SK-N-MC (cell line): Measurements from ENCODE around the gene RNPS1.

Source experiments
- EZH2 ChIP-seq: fragments of 200-600 bp; sonication (generic); IDR thresholded peaks from one replicate; pipeline ENCODE4 v1.6.1; 2017; ENCODE audit warnings: antibody characterized with exemption
- FOXP2 ChIP-seq: optimal IDR thresholded peaks from 2 replicates; pipeline ENCODE3; 2011; ENCODE audit warnings: mild to moderate bottlenecking, moderate library complexity; ENCODE audit not compliant: insufficient read depth; ENCODE audit errors: extremely low read length, control extremely low read depth
- POLR2AphosphoS5 ChIP-seq: IDR thresholded peaks from 2 replicates; pipeline ENCODE4 v1.6.1; 2012; ENCODE audit warnings: mild to moderate bottlenecking, low read depth, low read length, borderline replicate concordance

DNA sequence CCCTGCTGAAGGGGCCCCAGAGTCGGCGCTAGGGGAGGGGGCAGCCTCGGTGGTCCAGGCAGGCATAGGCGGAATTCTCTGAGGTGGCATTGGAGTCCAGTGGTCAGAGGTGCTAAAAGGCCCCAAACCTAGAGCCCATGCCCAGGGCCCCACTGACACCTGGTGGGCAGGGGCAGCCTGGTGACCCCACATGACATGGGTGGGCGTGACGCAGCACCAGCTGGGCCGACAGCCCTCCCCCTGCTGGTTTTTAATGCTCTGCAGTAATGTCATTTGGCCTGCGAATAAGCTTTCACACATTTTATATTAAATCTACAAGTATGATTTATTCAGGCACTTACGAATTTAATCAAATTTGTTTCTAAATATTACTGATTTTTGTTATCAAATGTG, 2.1 kb upstream of the RNPS1 start:
- no peak for TF ChIP-seq EZH2
- TF ChIP-seq POLR2AphosphoS5: no peak
- TF ChIP-seq FOXP2: no peak
